ENCODE measurements around the gene OSGEP.

- TF ChIP-seq EZH2 (IDR thresholded peaks at IDR 0.05; ENCODE audit: borderline replicate concordance, low read length), result no peak
- TF ChIP-seq CTCF (conservative IDR thresholded peaks at IDR 0.05 in 1 of 2, IDR thresholded peaks at IDR 0.05 in 1 of 2; ENCODE audit: extremely low read depth in 1 of 2, insufficient read depth in 1 of 2, low read depth in 1 of 2, low read length in 2 of 2), result no peak
These were observed 53.5 kb downstream of the OSGEP start for GRCh38 chr14:20400965-20401593.

All from mammary epithelial cell (primary cell).